ENCODE data around the gene MYH11. TPM values are rescaled to one million over a fixed set of nuclear protein-coding genes. Genes with fewer than 3 reads are reported as not detected.
A peak's percentile ranks its signal among the peaks of the same experiment; 100 is the strongest.

MYH11 gene
- total RNA-seq, 1 donor from 2014 or later: not detected

DNA sequence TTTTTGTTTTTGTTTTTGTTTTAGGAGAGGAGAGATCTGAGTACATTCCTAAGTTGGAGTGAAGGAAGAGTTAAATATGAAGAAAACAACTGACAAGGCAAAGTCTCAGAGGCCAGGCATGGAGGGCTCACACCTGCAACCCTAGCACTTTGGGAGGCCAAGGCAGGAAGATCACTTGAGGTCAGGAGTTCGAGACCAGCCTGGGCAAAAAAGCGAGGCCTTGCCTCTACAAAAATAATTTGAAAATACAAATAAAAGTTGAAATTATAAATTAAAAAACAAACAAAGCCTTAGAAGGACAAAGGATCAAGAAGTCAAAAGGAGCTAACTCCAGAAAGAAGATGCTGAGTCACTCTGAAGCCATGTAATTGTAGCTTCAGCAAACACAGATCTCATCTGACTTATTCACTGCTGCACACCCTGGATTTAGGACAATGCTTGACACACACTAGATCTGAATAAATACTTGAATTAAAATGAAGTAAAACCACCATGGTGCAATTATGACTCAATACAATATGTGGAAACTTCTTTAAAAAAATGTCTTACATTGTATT is 22.5 kb upstream of the MYH11 start:
- TF ChIP-seq, protein P1, sequence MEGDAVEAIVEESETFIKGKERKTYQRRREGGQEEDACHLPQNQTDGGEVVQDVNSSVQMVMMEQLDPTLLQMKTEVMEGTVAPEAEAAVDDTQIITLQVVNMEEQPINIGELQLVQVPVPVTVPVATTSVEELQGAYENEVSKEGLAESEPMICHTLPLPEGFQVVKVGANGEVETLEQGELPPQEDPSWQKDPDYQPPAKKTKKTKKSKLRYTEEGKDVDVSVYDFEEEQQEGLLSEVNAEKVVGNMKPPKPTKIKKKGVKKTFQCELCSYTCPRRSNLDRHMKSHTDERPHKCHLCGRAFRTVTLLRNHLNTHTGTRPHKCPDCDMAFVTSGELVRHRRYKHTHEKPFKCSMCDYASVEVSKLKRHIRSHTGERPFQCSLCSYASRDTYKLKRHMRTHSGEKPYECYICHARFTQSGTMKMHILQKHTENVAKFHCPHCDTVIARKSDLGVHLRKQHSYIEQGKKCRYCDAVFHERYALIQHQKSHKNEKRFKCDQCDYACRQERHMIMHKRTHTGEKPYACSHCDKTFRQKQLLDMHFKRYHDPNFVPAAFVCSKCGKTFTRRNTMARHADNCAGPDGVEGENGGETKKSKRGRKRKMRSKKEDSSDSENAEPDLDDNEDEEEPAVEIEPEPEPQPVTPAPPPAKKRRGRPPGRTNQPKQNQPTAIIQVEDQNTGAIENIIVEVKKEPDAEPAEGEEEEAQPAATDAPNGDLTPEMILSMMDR (conservative IDR thresholded peaks at IDR 0.05; ENCODE audit: low read depth, low read length): no peak
- no peak overlapping the region for H3K4me3 ChIP-seq (ENCODE audit: low read depth, low read length)
- peak; percentile 71 for DNase-seq (ENCODE audit: low read depth)

- DNase-seq (ENCODE audit: low read depth): no peak
- TF ChIP-seq, protein P1 (conservative IDR thresholded peaks at IDR 0.05; ENCODE audit: low read depth, low read length): no peak
- no peak overlapping the region for H3K4me3 ChIP-seq (ENCODE audit: low read depth, low read length)
These were observed 19.7 kb upstream of the MYH11 start for GRCh38 chr16:15876503-15876902.

GRCh38 chr16:15874745-15875314 is 18.0 kb upstream of the MYH11 start:
- peak; percentile 26 for DNase-seq (ENCODE audit: low read depth)
- H3K4me3 ChIP-seq (ENCODE audit: low read depth, low read length): no peak overlapping the region
- TF ChIP-seq, protein P1 (conservative IDR thresholded peaks at IDR 0.05; ENCODE audit: low read depth, low read length): peak; percentile 94

GRCh38 chr16:15873737-15874136 is 16.9 kb upstream of the MYH11 start:
- no peak for DNase-seq (ENCODE audit: low read depth)
- TF ChIP-seq, protein P1 (conservative IDR thresholded peaks at IDR 0.05; ENCODE audit: low read depth, low read length): no peak
- H3K4me3 ChIP-seq (ENCODE audit: low read depth, low read length): no peak overlapping the region

- DNase-seq (ENCODE audit: low read depth): no peak
- H3K4me3 ChIP-seq (ENCODE audit: low read depth, low read length): no peak overlapping the region
- TF ChIP-seq, protein P1 (conservative IDR thresholded peaks at IDR 0.05; ENCODE audit: low read depth, low read length): no peak
These were observed 16.5 kb upstream of the MYH11 start for GRCh38 chr16:15873301-15873700.

DNA sequence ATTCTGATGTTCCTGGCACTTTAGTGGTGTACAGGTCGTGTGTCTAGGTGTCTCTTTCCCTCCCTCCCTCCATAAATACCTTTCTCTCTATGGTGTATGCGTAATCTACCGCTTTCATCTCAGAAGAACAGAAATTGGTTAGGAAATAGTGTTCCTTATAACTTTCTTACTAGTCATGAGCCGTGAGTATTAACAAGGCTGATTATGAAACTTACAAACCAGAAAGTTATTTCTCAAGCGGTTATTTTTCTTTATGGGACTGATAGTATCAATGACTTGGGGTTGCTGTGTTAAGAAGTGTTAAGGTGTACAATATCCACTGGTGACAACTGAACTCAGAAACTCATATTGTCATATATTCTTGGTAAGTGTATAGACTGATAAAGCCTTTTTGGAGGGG is 13.2 kb upstream of the MYH11 start:
- DNase-seq (ENCODE audit: low read depth): no peak
- no peak overlapping the region for H3K4me3 ChIP-seq (ENCODE audit: low read depth, low read length)
- TF ChIP-seq, protein P1 (conservative IDR thresholded peaks at IDR 0.05; ENCODE audit: low read depth, low read length): no peak

DNA sequence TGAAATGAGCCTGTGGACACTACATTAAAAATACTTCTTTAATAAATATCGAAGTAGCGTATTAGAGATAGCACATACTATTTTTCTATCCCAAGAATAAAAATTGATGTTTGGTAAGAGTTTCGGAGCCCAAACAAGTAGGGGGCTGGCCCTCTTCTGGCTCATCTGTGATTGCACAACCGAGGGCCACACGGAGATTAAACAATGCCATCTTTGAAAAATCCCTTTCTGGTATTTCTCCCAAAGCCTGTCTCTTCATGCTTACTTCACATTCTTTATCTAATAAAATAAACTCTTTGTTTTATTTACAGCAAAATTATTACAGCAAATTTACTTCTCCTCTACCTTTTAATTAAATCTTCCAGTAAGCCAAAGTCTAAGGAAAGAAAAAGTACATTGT is 9.6 kb upstream of the MYH11 start:
- TF ChIP-seq, protein P1 (conservative IDR thresholded peaks at IDR 0.05; ENCODE audit: low read depth, low read length): no peak
- no peak overlapping the region for H3K4me3 ChIP-seq (ENCODE audit: low read depth, low read length)
- DNase-seq (ENCODE audit: low read depth): no peak

All from epithelial cell of proximal tubule (primary cell).